Measurements from ENCODE around the gene CIROP.

DNA sequence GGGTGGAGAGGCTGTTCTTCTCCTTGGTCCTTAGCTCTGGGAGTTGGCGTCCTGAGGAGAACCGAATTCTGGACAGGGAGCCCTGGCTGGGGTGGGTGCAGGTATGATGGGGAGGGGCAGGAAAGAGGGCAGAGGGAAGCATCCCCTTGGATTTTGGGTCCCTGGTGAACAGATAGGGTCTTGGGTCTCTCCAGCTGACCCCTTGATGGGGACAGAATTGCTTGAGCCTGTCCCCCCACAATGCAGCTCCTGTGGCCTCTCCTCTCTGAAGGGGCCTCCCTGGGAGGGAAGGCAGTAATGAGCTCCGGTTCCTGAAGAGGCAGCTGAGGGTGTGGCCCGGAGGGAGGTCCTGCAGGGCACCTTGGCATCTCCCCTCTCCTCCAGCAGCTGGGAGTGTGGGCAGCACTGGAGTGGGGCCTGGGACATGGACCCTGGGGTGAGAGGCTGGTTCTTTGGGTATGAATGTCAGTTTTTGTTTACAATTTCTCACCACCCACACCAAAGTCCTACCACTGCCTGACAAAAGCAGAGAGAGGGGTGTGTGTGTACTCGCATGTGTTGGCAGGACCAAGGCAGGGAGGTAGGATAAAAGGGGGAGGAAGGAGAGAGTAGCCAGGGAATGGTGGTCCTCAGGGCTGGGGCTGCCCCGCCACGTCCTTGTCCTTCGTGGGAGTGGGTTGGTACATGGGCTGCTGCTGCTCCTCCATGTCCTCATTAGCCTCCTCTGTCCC lies 21.9 kb upstream of the CIROP start:
- TF ChIP-seq, protein P1, sequence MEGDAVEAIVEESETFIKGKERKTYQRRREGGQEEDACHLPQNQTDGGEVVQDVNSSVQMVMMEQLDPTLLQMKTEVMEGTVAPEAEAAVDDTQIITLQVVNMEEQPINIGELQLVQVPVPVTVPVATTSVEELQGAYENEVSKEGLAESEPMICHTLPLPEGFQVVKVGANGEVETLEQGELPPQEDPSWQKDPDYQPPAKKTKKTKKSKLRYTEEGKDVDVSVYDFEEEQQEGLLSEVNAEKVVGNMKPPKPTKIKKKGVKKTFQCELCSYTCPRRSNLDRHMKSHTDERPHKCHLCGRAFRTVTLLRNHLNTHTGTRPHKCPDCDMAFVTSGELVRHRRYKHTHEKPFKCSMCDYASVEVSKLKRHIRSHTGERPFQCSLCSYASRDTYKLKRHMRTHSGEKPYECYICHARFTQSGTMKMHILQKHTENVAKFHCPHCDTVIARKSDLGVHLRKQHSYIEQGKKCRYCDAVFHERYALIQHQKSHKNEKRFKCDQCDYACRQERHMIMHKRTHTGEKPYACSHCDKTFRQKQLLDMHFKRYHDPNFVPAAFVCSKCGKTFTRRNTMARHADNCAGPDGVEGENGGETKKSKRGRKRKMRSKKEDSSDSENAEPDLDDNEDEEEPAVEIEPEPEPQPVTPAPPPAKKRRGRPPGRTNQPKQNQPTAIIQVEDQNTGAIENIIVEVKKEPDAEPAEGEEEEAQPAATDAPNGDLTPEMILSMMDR (IDR thresholded peaks at IDR 0.05): no peak
- no peak for TF ChIP-seq POLR2AphosphoS5 (IDR thresholded peaks at IDR 0.05)
- no peak for TF ChIP-seq EP300 (IDR thresholded peaks at IDR 0.05)

All from upper lobe of left lung (tissue), 4 donors.